H9 (cell line): ENCODE results near the gene ADAD2. TPM values are rescaled to one million over a fixed set of nuclear protein-coding genes. Genes with fewer than 3 reads are reported as not detected.

Experiments
- DNase-seq: peaks from one replicate; pipeline ENCODE4 v3.0.0-alpha.2; 2017
- H2AFZ ChIP-seq: one replicate; pipeline ENCODE4 v1.6.1; 2013; ENCODE audit warnings: mild to moderate bottlenecking, low read length, control low read depth, moderate library complexity
- H2AK5ac ChIP-seq: 2 replicates; pipeline ENCODE4 v1.6.1; 2013; ENCODE audit warnings: low read length, control low read depth, mixed read lengths; ENCODE audit not compliant: insufficient read length
- H2BK120ac ChIP-seq: one replicate; pipeline ENCODE4 v1.6.1; 2013; ENCODE audit warnings: low read depth, mild to moderate bottlenecking, low read length, control low read depth, inconsistent platforms; ENCODE audit not compliant: poor library complexity, severe bottlenecking
- H2BK12ac ChIP-seq: 2 replicates; pipeline ENCODE4 v1.6.1; 2013; ENCODE audit warnings: low read length, control low read depth, mixed read lengths, low read depth; ENCODE audit not compliant: insufficient read length
- H2BK15ac ChIP-seq: 2 replicates; pipeline ENCODE4 v1.6.1; 2013; ENCODE audit warnings: low read depth, low read length, control low read depth
- H2BK20ac ChIP-seq: one replicate; pipeline ENCODE4 v1.6.1; 2013; ENCODE audit warnings: low read depth, mild to moderate bottlenecking, low read length, control low read depth, inconsistent platforms; ENCODE audit not compliant: poor library complexity, severe bottlenecking
- H2BK5ac ChIP-seq: 2 replicates; pipeline ENCODE4 v1.6.1; 2013; ENCODE audit warnings: low read length, control low read depth, mixed read lengths; ENCODE audit not compliant: insufficient read length
- H3K14ac ChIP-seq: 2 replicates; pipeline ENCODE4 v1.6.1; 2013; ENCODE audit warnings: low read length, control low read depth; ENCODE audit not compliant: insufficient read depth
- H3K18ac ChIP-seq: 2 replicates; pipeline ENCODE4 v1.6.1; 2013; ENCODE audit warnings: low read depth, mild to moderate bottlenecking, mixed read lengths, low read length, control low read depth; ENCODE audit not compliant: insufficient read length
- H3K23ac ChIP-seq: 2 replicates; pipeline ENCODE4 v1.6.1; 2013; ENCODE audit warnings: low read length, control low read depth, mixed read lengths, low read depth; ENCODE audit not compliant: insufficient read length
- H3K23me2 ChIP-seq: 2 replicates; pipeline ENCODE4 v1.6.1; 2013; ENCODE audit warnings: low read depth, mild to moderate bottlenecking, mixed read lengths, low read length, control low read depth; ENCODE audit not compliant: insufficient read length, poor library complexity, severe bottlenecking
- H3K27ac ChIP-seq: 2 replicates; pipeline ENCODE4 v1.5.1; 2013; ENCODE audit warnings: low read length, control low read depth, mixed read lengths, low read depth; ENCODE audit not compliant: insufficient read length
- H3K27me3 ChIP-seq: 2 replicates; pipeline ENCODE4 v1.6.1; 2013; ENCODE audit warnings: low read length, control low read depth, inconsistent platforms; ENCODE audit not compliant: insufficient read depth
- H3K4ac ChIP-seq: 2 replicates; pipeline ENCODE4 v1.6.1; 2013; ENCODE audit warnings: low read depth, mild to moderate bottlenecking, control low read depth, inconsistent platforms, low read length, moderate library complexity
- H3K4me1 ChIP-seq: 2 replicates; pipeline ENCODE4 v1.6.1; 2013; ENCODE audit warnings: low read length, control low read depth, inconsistent platforms; ENCODE audit not compliant: insufficient read depth
- H3K4me2 ChIP-seq: 2 replicates; pipeline ENCODE4 v1.6.1; 2013; ENCODE audit warnings: low read length, control low read depth, mixed read lengths; ENCODE audit not compliant: insufficient read length, insufficient read depth
- H3K56ac ChIP-seq: 2 replicates; pipeline ENCODE4 v1.6.1; 2013; ENCODE audit warnings: low read depth, mild to moderate bottlenecking, mixed read lengths, low read length, control low read depth; ENCODE audit not compliant: insufficient read length
- H3K79me1 ChIP-seq: 2 replicates; pipeline ENCODE4 v1.6.1; 2013; ENCODE audit warnings: low read depth, mild to moderate bottlenecking, moderate library complexity, low read length, control low read depth, inconsistent platforms; ENCODE audit not compliant: insufficient read depth, poor library complexity, severe bottlenecking
- H3K79me2 ChIP-seq: 2 replicates; pipeline ENCODE4 v1.6.1; 2013; ENCODE audit warnings: low read length, control low read depth, inconsistent platforms; ENCODE audit not compliant: insufficient read depth
- H3K9ac ChIP-seq: 2 replicates; pipeline ENCODE4 v1.6.1; 2013; ENCODE audit warnings: low read length, control low read depth, mixed read lengths; ENCODE audit not compliant: insufficient read length; ENCODE audit errors: extremely low read depth
- H3K9me3 ChIP-seq: one replicate; pipeline ENCODE4 v1.6.1; 2013; ENCODE audit warnings: low read depth, low read length, inconsistent platforms; ENCODE audit not compliant: control insufficient read depth
- H3T11ph ChIP-seq: one replicate; pipeline ENCODE4 v1.6.1; 2013; ENCODE audit warnings: mild to moderate bottlenecking, low read length, control low read depth, inconsistent platforms
- H4K20me1 ChIP-seq: one replicate; pipeline ENCODE4 v1.6.1; 2013; ENCODE audit not compliant: control insufficient read depth, insufficient read length, insufficient read depth
- H4K5ac ChIP-seq: 2 replicates; pipeline ENCODE4 v1.6.1; 2013; ENCODE audit warnings: low read depth, mild to moderate bottlenecking, mixed read lengths, low read length, control low read depth; ENCODE audit not compliant: insufficient read length
- H4K8ac ChIP-seq: replicated peaks from 2 replicates; pipeline ENCODE4 v1.6.1; 2013; ENCODE audit warnings: low read length, control low read depth, mixed read lengths, low read depth; ENCODE audit not compliant: insufficient read length
- H4K91ac ChIP-seq: 2 replicates; pipeline ENCODE4 v1.6.1; 2013; ENCODE audit warnings: low read depth, mild to moderate bottlenecking, moderate library complexity, mixed read lengths, low read length, control low read depth; ENCODE audit not compliant: insufficient read length
- H3K27ac Mint-ChIP-seq, 3 experiments: 2 replicates in 2 of 3; 3 replicates in 1 of 3; pipeline ENCODE4 v1.8.0; 2020 to 2021; ENCODE audit warnings: mixed read lengths in 3 of 3, mild to moderate bottlenecking in 1 of 3, moderate library complexity in 1 of 3
- H3K27me3 Mint-ChIP-seq: 2 replicates; pipeline ENCODE4 v1.8.0; 2021; ENCODE audit warnings: low read depth, mild to moderate bottlenecking, moderate library complexity, mixed read lengths
- H3K36me3 Mint-ChIP-seq, 3 experiments: 2 replicates in 2 of 3; 3 replicates in 1 of 3; pipeline ENCODE4 v1.8.0; 2020 to 2021; ENCODE audit warnings: low read depth in 3 of 3, mixed read lengths in 3 of 3; ENCODE audit not compliant: insufficient read depth in 1 of 3
- H3K4me1 Mint-ChIP-seq, 2 experiments: 2 replicates each; pipeline ENCODE4 v1.8.0; 2020; ENCODE audit warnings: mixed read lengths in 2 of 2
- H3K4me3 Mint-ChIP-seq, 2 experiments: 2 replicates in 1 of 2; 3 replicates in 1 of 2; pipeline ENCODE4 v1.8.0; 2020 to 2021; ENCODE audit warnings: mild to moderate bottlenecking in 2 of 2, mixed read lengths in 2 of 2, moderate library complexity in 1 of 2
- H3K9me3 Mint-ChIP-seq, 2 experiments: 2 replicates in 1 of 2; 3 replicates in 1 of 2; pipeline ENCODE4 v1.8.0; 2020; ENCODE audit warnings: mild to moderate bottlenecking in 2 of 2, mixed read lengths in 2 of 2, moderate library complexity in 1 of 2
- CTCF ChIP-seq: fragments of 200-600 bp; sonication (generic); conservative IDR thresholded peaks from 3 replicates; pipeline ENCODE4 v1.8.0; 2021; ENCODE audit warnings: antibody characterized with exemption, mild to moderate bottlenecking
- WGBS: extraction: QIAGEN DNeasy Blood & Tissue Kit; methylation state at CpG from one replicate; pipeline ENCODE4 v1.1.7; 2013; ENCODE audit warnings: missing lambda C conversion rate, low lambda C conversion rate, mixed read lengths; ENCODE audit not compliant: insufficient read length; ENCODE audit errors: extremely low coverage; 5-methylcytosine and 5-hydroxymethylcytosine counted together
- total RNA-seq: library from RNA; stranded (reverse); gene quantifications from 2 replicates; pipeline ENCODE4 v1.2.1, GENCODE V29; 2021

Gene ADAD2
- total RNA-seq, 1 experiment from 2014 or later, result 1.0 TPM

- no peaks in the 10 kb centered on the region for H3K79me1 ChIP-seq
- Mint-ChIP-seq H3K27ac (peak overlapping the region in 1 of 3 experiments; percentile 96; a peak in 4 of 7 replicates), H3K27me3 (peaks cover 5% of the 10 kb centered on the region; the same call in 1 of the 2 replicates), H3K4me1 (peaks cover 4 to 5% of the 10 kb centered on the region in 2 experiments), H3K4me3 (no peak overlapping the region), H3K36me3 (peaks cover 0 to 19% (median 15%) of the 10 kb centered on the region in 3 experiments; a peak in 5 of 7 replicates), H3K9me3 (no peaks in the 10 kb centered on the region)
- DNase-seq, result peak; percentile 79
- no peak overlapping the region for H2BK5ac ChIP-seq
- H3K14ac ChIP-seq, result no peak overlapping the region
- H3K4me2 ChIP-seq, result no peak overlapping the region
- WGBS, result no CpG with 5 or more reads among the region's 10 CpGs
- H3K9ac ChIP-seq, result no peak overlapping the region
- no peak overlapping the region for H2AK5ac ChIP-seq
- no peak overlapping the region for H3K27ac ChIP-seq
- no peaks in the 10 kb centered on the region for H3K4me1 ChIP-seq
- H2BK120ac ChIP-seq, result no peak overlapping the region
- no peaks in the 10 kb centered on the region for H3K27me3 ChIP-seq
- no peak overlapping the region for H4K91ac ChIP-seq
- H4K8ac ChIP-seq, result no peak overlapping the region
- H2BK12ac ChIP-seq, result no peak overlapping the region
- H3K4ac ChIP-seq, result no peak overlapping the region
- H3K18ac ChIP-seq, result no peak overlapping the region
- H4K5ac ChIP-seq, result no peak overlapping the region
- peak; percentile 85 for TF ChIP-seq CTCF
- no peak overlapping the region for H2BK15ac ChIP-seq
- H3T11ph ChIP-seq, result no peak overlapping the region
- H3K9me3 ChIP-seq, result no peaks in the 10 kb centered on the region
- H2AFZ ChIP-seq, result no peak overlapping the region
- no peaks in the 10 kb centered on the region for H4K20me1 ChIP-seq
- H3K23ac ChIP-seq, result no peak overlapping the region
- H2BK20ac ChIP-seq, result no peak overlapping the region
- H3K79me2 ChIP-seq, result no peaks in the 10 kb centered on the region
- H3K23me2 ChIP-seq, result no peaks in the 10 kb centered on the region
- no peak overlapping the region for H3K56ac ChIP-seq
Observed at GRCh38 chr16:84175350-84176081, 15.4 kb upstream of the ADAD2 start.
